Fibroblast of villous mesenchyme (primary cell): ENCODE data around the gene KCNK15. TPM values are rescaled to one million over a fixed set of nuclear protein-coding genes. Genes with fewer than 3 reads are reported as not detected.

Source experiments
- DNase-seq: peaks from one replicate; pipeline ENCODE4 v3.0.0-alpha.2; 2010; ENCODE audit warnings: low read depth
- H3K4me3 ChIP-seq: 2 replicates; pipeline ENCODE4 v1.5.1; 2011; ENCODE audit warnings: low read depth, mild to moderate bottlenecking, low read length
- CTCF ChIP-seq: IDR thresholded peaks from 2 replicates; pipeline ENCODE4 v1.5.1; 2012; ENCODE audit warnings: low read depth, mild to moderate bottlenecking, low read length; ENCODE audit not compliant: insufficient read depth
- total RNA-seq: library from RNA; depleted of rRNA; stranded (reverse); fragments of >200 nt; gene quantifications from 2 replicates; pipeline ENCODE4 v1.2.3, GENCODE V29; 2012

KCNK15 gene
- total RNA-seq, 1 donor, result 1.7 TPM

- DNase-seq, result no peak
- TF ChIP-seq CTCF, result no peak
- H3K4me3 ChIP-seq, result no peak overlapping the region
These were observed 30.0 kb upstream of the KCNK15 start for GRCh38 chr20:44715499-44716308.

GRCh38 chr20:44716309-44717106, 29.2 kb upstream of the KCNK15 start:
- no peak for TF ChIP-seq CTCF
- no peak overlapping the region for H3K4me3 ChIP-seq
- no peak for DNase-seq

- no peak overlapping the region for H3K4me3 ChIP-seq
- TF ChIP-seq CTCF, result peak; percentile 56
- no peak for DNase-seq
These were observed 27.7 kb upstream of the KCNK15 start for GRCh38 chr20:44717986-44718385.

- H3K4me3 ChIP-seq, result no peak overlapping the region
- TF ChIP-seq CTCF, result no peak
- no peak for DNase-seq
These were observed 25.8 kb upstream of the KCNK15 start for GRCh38 chr20:44719841-44720240.

- TF ChIP-seq CTCF, result no peak
- peak; percentile 56 for DNase-seq
- no peak overlapping the region for H3K4me3 ChIP-seq
These were observed 25.1 kb upstream of the KCNK15 start for GRCh38 chr20:44720621-44720996.

- DNase-seq, result peak; percentile 94
- TF ChIP-seq CTCF, result no peak
- H3K4me3 ChIP-seq, result no peak overlapping the region
These were observed 24.5 kb upstream of the KCNK15 start for GRCh38 chr20:44720997-44721784.
